Loucy (cell line): ENCODE results near the gene AGAP3.

ENCODE experiments used
- H2AFZ ChIP-seq: fragments of 200-600 bp; sonication (generic); 2 replicates; pipeline ENCODE4 v1.6.0; 2016; ENCODE audit warnings: antibody characterized with exemption, mild to moderate bottlenecking, low read length, moderate library complexity
- H3F3A ChIP-seq: fragments of 200-600 bp; 2 replicates; pipeline ENCODE4 v1.6.0; 2016; ENCODE audit warnings: antibody characterized with exemption, low read depth, mild to moderate bottlenecking
- H3K27me3 ChIP-seq: fragments of 200-600 bp; sonication (generic); 2 replicates; pipeline ENCODE4 v1.6.1; 2014; ENCODE audit warnings: low read length, mild to moderate bottlenecking; ENCODE audit not compliant: insufficient read depth, poor library complexity, severe bottlenecking
- H3K36me3 ChIP-seq: fragments of 200-600 bp; sonication (generic); 2 replicates; pipeline ENCODE4 v1.6.1; 2016; ENCODE audit warnings: low read length; ENCODE audit not compliant: insufficient read depth
- H3K4me1 ChIP-seq: fragments of 200-600 bp; sonication (generic); 2 replicates; pipeline ENCODE4 v1.5.1; 2014; ENCODE audit warnings: low read length, mild to moderate bottlenecking; ENCODE audit not compliant: insufficient read depth, poor library complexity, severe bottlenecking
- H3K4me2 ChIP-seq: fragments of 200-600 bp; sonication (generic); 2 replicates; pipeline ENCODE4 v1.6.0; 2014; ENCODE audit warnings: antibody characterized with exemption, low read length, low read depth, mild to moderate bottlenecking; ENCODE audit not compliant: poor library complexity, severe bottlenecking
- H3K4me3 ChIP-seq: fragments of 200-600 bp; sonication (generic); 2 replicates; pipeline ENCODE4 v1.5.1; 2014; ENCODE audit warnings: low read length, mild to moderate bottlenecking, mixed read lengths; ENCODE audit not compliant: poor library complexity, severe bottlenecking
- H3K79me2 ChIP-seq: fragments of 200-600 bp; sonication (generic); 2 replicates; pipeline ENCODE4 v1.6.1; 2014; ENCODE audit warnings: low read length; ENCODE audit not compliant: insufficient read depth
- H3K9ac ChIP-seq: fragments of 200-600 bp; sonication (generic); 2 replicates; pipeline ENCODE4 v1.6.0; 2014; ENCODE audit warnings: mild to moderate bottlenecking, low read depth, low read length, moderate library complexity; ENCODE audit not compliant: poor library complexity, severe bottlenecking
- H3K9me2 ChIP-seq: fragments of 200-600 bp; sonication (generic); replicated peaks from 2 replicates; pipeline ENCODE4 v1.6.1; 2016; ENCODE audit warnings: low read depth, low read length, mixed read lengths
- H3K9me3 ChIP-seq: fragments of 200-600 bp; sonication (generic); 2 replicates; pipeline ENCODE4 v1.6.1; 2014; ENCODE audit warnings: mild to moderate bottlenecking, antibody characterized with exemption, low read length, low read depth; ENCODE audit not compliant: insufficient read depth
- H4K20me1 ChIP-seq: fragments of 200-600 bp; sonication (generic); 2 replicates; pipeline ENCODE4 v1.6.0; 2014; ENCODE audit warnings: antibody characterized with exemption, low read length, mild to moderate bottlenecking; ENCODE audit not compliant: insufficient read depth, poor library complexity, severe bottlenecking
- CTCF ChIP-seq: fragments of 200-600 bp; sonication (generic); conservative IDR thresholded peaks from 2 replicates; pipeline ENCODE4 v1.5.1; 2014; ENCODE audit warnings: mild to moderate bottlenecking, antibody characterized with exemption, low read length
- EZH2phosphoT487 ChIP-seq: fragments of 200-600 bp; IDR thresholded peaks from 2 replicates; pipeline ENCODE4 v1.6.1; 2018; ENCODE audit warnings: antibody characterized with exemption, mild to moderate bottlenecking, moderate library complexity, borderline replicate concordance

The AGAP3 gene

DNA sequence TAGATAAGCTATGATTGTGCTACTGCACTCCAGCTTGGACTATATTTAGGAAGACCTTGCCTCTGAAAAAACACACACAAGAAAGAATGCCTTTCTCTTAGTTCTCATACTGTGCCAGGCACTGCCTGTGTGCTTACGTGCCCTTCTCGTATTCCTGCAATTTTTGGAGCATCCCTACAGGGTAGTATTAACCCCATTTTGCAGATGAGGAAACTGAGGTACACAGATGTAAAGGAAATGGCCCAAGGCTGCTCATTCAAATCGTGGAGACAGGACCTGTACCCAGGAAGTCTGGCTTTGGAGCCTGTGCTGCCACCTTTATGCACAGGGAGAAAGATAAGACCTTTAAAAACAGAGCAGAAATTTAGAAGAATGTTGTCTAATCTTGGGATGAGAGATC is 16.7 kb downstream of the AGAP3 start:
- Histone ChIP-seq H3K9me2 (no peaks in the 10 kb centered on the region), H3K36me3 (peaks cover 8% of the 10 kb centered on the region; the same call in 1 of the 2 replicates), H3F3A (no peaks in the 10 kb centered on the region), H2AFZ (no peak overlapping the region), H3K79me2 (peaks cover 25% of the 10 kb centered on the region; the same call in 1 of the 2 replicates), H3K27me3 (no peaks in the 10 kb centered on the region), H4K20me1 (no peaks in the 10 kb centered on the region), H3K9me3 (no peaks in the 10 kb centered on the region), H3K4me1 (no peaks in the 10 kb centered on the region), H3K4me2 (no peak overlapping the region), H3K4me3 (no peak overlapping the region), H3K9ac (no peak overlapping the region)
- TF ChIP-seq CTCF (no peak), EZH2phosphoT487 (no peak)

DNA sequence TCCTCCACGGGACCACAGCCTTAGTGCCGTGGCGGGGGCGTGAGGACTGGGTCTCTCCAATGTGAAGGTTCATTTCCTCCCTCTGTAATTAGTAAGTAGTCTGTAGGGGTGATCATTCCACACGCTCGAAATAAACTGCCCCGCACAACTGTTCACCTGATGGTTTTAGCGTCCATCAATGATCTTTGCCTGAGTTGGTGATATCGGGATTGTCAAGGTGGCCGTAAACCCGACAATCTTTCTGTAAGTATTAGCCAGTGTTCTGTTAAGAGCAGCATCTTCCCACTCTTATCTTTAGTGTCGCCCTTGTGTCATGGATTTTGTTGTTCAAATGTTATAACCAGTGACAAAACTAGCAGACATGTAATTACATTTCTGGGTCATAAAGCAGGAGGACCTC is 17.7 kb downstream of the AGAP3 start:
- peaks cover 8% of the 10 kb centered on the region; the same call in 1 of the 2 replicates for H3K36me3 ChIP-seq
- no peaks in the 10 kb centered on the region for H3K27me3 ChIP-seq
- no peak overlapping the region for H3K9ac ChIP-seq
- no peak overlapping the region for H3K4me2 ChIP-seq
- no peaks in the 10 kb centered on the region for H3K4me1 ChIP-seq
- H3K4me3 ChIP-seq: no peak overlapping the region
- H3K9me2 ChIP-seq: no peaks in the 10 kb centered on the region
- H4K20me1 ChIP-seq: no peaks in the 10 kb centered on the region
- H3K79me2 ChIP-seq: peaks cover 22% of the 10 kb centered on the region; the same call in 1 of the 2 replicates
- no peaks in the 10 kb centered on the region for H3K9me3 ChIP-seq
- H3F3A ChIP-seq: no peaks in the 10 kb centered on the region
- H2AFZ ChIP-seq: no peak overlapping the region
- no peak for TF ChIP-seq EZH2phosphoT487
- TF ChIP-seq CTCF: no peak

DNA sequence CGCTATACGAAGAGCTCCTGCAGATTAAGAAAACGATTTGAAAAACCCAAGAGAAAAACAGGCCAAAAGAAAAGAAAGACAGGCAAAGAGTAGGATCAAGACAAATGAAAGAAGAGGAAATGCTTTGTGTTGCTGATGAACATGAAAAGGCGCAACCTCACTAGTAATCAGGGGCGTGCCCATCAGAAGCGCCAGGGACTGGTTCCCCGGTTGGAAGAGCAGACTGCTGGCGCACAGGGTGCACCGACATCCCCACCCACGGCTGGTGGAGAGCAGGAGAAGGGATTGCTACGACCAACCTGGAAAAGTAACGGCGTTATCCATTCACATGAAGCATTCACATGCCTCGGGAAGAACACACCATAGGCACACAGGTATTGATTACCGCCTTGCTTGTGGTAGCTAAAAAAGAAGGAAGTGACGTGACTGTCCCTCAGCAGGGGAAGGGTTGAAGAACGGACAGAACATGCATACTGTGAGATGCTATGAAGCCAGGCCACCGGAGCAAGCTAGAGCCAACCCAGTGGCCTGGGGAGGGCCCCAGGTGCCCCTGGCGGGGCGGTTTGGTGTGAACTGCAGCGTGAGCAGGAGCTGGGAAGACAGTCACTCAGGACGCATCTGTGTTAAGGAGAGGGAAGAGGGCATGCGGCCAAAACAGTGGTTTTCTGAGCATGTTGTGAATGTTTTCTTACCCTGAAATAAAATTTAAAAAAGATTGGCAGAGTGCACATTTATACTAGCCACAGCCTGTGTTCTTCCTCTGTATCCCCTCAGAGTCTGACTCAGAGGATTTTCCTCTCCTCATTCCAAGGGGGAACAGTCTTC is 18.3 kb downstream of the AGAP3 start:
- TF ChIP-seq CTCF: no peak
- TF ChIP-seq EZH2phosphoT487: no peak

More for the DNA sequence above, 18.3 kb downstream of the AGAP3 start:
- Histone ChIP-seq H3K9me3 (no peaks in the 10 kb centered on the region), H3K4me2 (no peak overlapping the region), H3K79me2 (peaks cover 17% of the 10 kb centered on the region; the same call in 1 of the 2 replicates), H4K20me1 (no peaks in the 10 kb centered on the region), H3K4me3 (no peak overlapping the region), H3K4me1 (no peaks in the 10 kb centered on the region), H2AFZ (no peak overlapping the region), H3K9ac (no peak overlapping the region), H3K9me2 (no peaks in the 10 kb centered on the region), H3K27me3 (no peaks in the 10 kb centered on the region), H3F3A (no peaks in the 10 kb centered on the region), H3K36me3 (peaks cover 8% of the 10 kb centered on the region; the same call in 1 of the 2 replicates)
